MM.1S (cell line): Measurements from ENCODE around the gene ARHGAP33.

ENCODE experiments used
- DNase-seq: peaks from one replicate; pipeline ENCODE4 v3.0.0-alpha.2; 2015
- H2AFZ ChIP-seq: fragments of 300-600 bp; sonication (generic); 2 replicates; pipeline ENCODE4 v1.6.0; 2016; ENCODE audit warnings: antibody characterized with exemption, low read length
- H3F3A ChIP-seq: fragments of 300-600 bp; sonication (generic); 2 replicates; pipeline ENCODE4 v1.6.1; 2016; ENCODE audit warnings: mild to moderate bottlenecking, antibody characterized with exemption, low read length, moderate library complexity, mixed read lengths; ENCODE audit not compliant: insufficient read depth
- H3K27ac ChIP-seq: fragments of 300-600 bp; sonication (generic); 2 replicates; pipeline ENCODE4 v1.5.1; 2016; ENCODE audit warnings: mild to moderate bottlenecking, low read length
- H3K27me3 ChIP-seq: fragments of 300-600 bp; sonication (generic); replicated peaks from 2 replicates; pipeline ENCODE4 v1.6.0; 2016; ENCODE audit warnings: low read length; ENCODE audit not compliant: insufficient read depth
- H3K36me3 ChIP-seq: fragments of 300-600 bp; sonication (generic); replicated peaks from 2 replicates; pipeline ENCODE4 v1.6.1; 2016; ENCODE audit warnings: mild to moderate bottlenecking, low read length, mixed read lengths; ENCODE audit not compliant: insufficient read depth
- H3K4me1 ChIP-seq: fragments of 300-600 bp; sonication (generic); 2 replicates; pipeline ENCODE4 v1.6.1; 2016; ENCODE audit warnings: low read length, mixed read lengths
- H3K4me2 ChIP-seq: fragments of 300-600 bp; sonication (generic); 2 replicates; pipeline ENCODE4 v1.6.0; 2016; ENCODE audit warnings: low read depth, low read length
- H3K4me3 ChIP-seq: fragments of 300-600 bp; sonication (generic); 2 replicates; pipeline ENCODE4 v1.5.1; 2016; ENCODE audit warnings: low read length, mixed read lengths
- H3K79me2 ChIP-seq: fragments of 300-600 bp; sonication (generic); 2 replicates; pipeline ENCODE4 v1.6.1; 2016; ENCODE audit warnings: mixed run types, low read length, mixed read lengths
- H3K9ac ChIP-seq: fragments of 300-600 bp; sonication (generic); 2 replicates; pipeline ENCODE4 v1.6.1; 2016; ENCODE audit warnings: low read length, mixed read lengths
- H3K9me2 ChIP-seq: fragments of 300-600 bp; sonication (generic); replicated peaks from 2 replicates; pipeline ENCODE4 v1.6.1; 2016; ENCODE audit warnings: mild to moderate bottlenecking, low read length, mixed read lengths; ENCODE audit not compliant: insufficient read depth
- H3K9me3 ChIP-seq: fragments of 300-600 bp; sonication (generic); replicated peaks from 2 replicates; pipeline ENCODE4 v1.6.1; 2016; ENCODE audit warnings: mild to moderate bottlenecking, low read length, mixed read lengths; ENCODE audit not compliant: insufficient read depth
- H4K20me1 ChIP-seq: fragments of 300-600 bp; sonication (generic); 2 replicates; pipeline ENCODE4 v1.6.1; 2016; ENCODE audit warnings: mild to moderate bottlenecking, low read length, moderate library complexity, mixed read lengths; ENCODE audit not compliant: insufficient read depth
- EZH2 ChIP-seq: fragments of 300-600 bp; sonication (generic); optimal IDR thresholded peaks from 2 replicates; pipeline ENCODE3; 2017; ENCODE audit warnings: low read depth, mild to moderate bottlenecking, antibody characterized with exemption, low read length, mixed read lengths
- EZH2phosphoT487 ChIP-seq: fragments of 300-600 bp; sonication (generic); IDR thresholded peaks from 2 replicates; pipeline ENCODE4 v1.6.1; 2018; ENCODE audit warnings: antibody characterized with exemption, low read length
- TF ChIP-seq, protein P1 (sequence below): fragments of 300-600 bp; sonication (generic); IDR thresholded peaks from 2 replicates; pipeline ENCODE4 v1.5.1; 2016; ENCODE audit warnings: antibody characterized with exemption, low read length, mixed read lengths

The ARHGAP33 gene

DNA sequence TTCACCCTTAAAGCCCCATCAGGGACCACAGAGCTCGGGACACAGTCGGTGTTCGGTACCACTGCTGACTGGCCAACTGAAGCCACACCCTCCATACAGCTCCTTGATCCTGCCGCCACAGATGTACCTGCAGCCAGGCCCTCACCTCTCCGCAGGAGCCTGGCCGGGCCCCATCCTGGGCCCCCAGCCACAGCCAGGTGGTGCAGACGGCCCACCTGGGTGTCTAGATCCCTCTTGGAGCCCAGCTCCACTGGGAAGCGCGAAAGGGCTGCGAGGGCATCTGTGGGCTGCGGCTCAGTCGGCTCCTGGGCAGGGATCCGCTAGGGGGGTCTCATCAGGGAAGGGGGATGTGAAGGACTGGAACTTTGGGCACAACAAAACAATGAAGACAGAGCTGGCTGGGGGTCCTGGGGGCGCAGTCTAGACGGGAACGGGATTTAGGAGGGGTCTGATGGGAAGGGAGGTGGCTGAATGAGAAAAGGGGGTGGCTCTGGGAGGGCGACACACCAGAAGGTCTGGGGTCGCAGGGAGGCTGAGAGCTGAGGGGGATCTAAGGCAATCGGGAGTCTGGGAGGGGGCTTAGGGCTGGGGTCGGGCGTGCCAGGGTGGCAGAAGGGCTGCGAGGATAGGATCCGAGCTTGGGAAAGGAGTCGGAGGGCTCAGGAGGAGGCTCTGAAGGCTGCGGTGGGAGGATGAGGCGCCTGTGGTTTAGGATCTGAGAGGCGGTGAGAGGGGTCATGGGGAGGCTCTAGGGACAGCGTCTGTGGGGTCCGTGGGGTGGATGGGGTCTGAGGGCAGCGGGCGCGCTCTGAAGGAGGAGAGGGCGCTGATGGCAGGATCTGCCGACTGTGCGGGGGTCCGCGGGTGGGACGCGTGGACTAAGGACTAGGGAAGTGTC, 21.5 kb downstream of the ARHGAP33 start:
- no peak overlapping the region for H3K9ac ChIP-seq
- no peak overlapping the region for H2AFZ ChIP-seq
- no peaks in the 10 kb centered on the region for H3K9me3 ChIP-seq
- H4K20me1 ChIP-seq, result no peaks in the 10 kb centered on the region
- H3K36me3 ChIP-seq, result no peaks in the 10 kb centered on the region
- H3K4me3 ChIP-seq, result no peak overlapping the region
- no peaks in the 10 kb centered on the region for H3K4me1 ChIP-seq
- TF ChIP-seq EZH2 (no peak), EZH2phosphoT487 (no peak)
- TF ChIP-seq, protein P1, sequence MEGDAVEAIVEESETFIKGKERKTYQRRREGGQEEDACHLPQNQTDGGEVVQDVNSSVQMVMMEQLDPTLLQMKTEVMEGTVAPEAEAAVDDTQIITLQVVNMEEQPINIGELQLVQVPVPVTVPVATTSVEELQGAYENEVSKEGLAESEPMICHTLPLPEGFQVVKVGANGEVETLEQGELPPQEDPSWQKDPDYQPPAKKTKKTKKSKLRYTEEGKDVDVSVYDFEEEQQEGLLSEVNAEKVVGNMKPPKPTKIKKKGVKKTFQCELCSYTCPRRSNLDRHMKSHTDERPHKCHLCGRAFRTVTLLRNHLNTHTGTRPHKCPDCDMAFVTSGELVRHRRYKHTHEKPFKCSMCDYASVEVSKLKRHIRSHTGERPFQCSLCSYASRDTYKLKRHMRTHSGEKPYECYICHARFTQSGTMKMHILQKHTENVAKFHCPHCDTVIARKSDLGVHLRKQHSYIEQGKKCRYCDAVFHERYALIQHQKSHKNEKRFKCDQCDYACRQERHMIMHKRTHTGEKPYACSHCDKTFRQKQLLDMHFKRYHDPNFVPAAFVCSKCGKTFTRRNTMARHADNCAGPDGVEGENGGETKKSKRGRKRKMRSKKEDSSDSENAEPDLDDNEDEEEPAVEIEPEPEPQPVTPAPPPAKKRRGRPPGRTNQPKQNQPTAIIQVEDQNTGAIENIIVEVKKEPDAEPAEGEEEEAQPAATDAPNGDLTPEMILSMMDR, result no peak
- no peaks in the 10 kb centered on the region for H3K9me2 ChIP-seq
- H3K79me2 ChIP-seq, result no peaks in the 10 kb centered on the region
- no peak overlapping the region for H3K27ac ChIP-seq
- H3F3A ChIP-seq, result no peaks in the 10 kb centered on the region
- H3K27me3 ChIP-seq, result peaks cover 73% of the 10 kb centered on the region
- H3K4me2 ChIP-seq, result no peak overlapping the region
- no peak for DNase-seq

DNA sequence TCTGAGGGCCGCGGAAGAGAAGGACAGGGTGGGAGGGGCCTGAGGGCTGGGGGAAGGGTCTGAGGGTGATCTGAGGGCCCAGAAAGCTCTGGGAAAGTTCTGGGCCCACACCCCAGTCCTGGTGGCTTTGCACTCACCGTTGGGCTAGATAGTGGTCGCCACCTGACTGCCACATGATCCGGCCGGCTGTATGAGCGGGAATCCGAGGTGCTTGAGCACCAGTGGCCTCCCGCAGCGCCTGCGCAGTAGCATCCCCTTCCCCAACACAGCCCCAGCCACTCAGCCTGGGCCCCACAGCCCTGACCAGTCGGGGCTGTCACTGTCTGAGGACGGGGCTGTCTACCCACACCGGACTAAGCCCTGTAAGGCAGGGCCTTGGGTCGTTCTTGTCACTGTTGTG, 22.3 kb downstream of the ARHGAP33 start:
- Histone ChIP-seq H3K9ac (no peak overlapping the region), H3K27me3 (peaks cover 73% of the 10 kb centered on the region), H3K79me2 (no peaks in the 10 kb centered on the region), H3K9me3 (no peaks in the 10 kb centered on the region), H3K4me1 (no peaks in the 10 kb centered on the region), H3K4me2 (no peak overlapping the region), H3K27ac (no peak overlapping the region), H3K4me3 (no peak overlapping the region), H2AFZ (no peak overlapping the region), H3F3A (no peaks in the 10 kb centered on the region), H3K9me2 (no peaks in the 10 kb centered on the region), H3K36me3 (no peaks in the 10 kb centered on the region), H4K20me1 (no peaks in the 10 kb centered on the region)
- no peak for DNase-seq
- TF ChIP-seq, protein P1, result no peak
- TF ChIP-seq EZH2phosphoT487 (no peak), EZH2 (no peak)

DNA sequence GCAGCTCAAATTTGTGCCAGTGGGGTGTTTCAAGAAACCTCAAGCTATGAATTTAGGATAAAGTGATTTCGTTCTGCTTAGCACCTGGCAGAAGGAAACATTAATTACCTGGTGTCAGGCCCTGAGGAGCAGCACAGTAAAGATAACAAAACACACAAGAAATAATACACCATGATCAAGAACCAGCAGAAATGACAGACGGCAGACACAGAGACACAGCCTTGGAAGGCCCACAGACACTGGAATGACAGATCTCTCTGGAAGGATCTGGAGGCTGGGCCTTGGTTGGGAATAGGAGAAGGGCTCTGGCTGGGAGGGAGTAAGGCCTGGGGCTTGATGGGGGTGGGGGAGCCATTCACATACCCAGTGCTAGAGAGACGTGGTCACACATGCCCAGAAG, 26.5 kb downstream of the ARHGAP33 start:
- H3K4me2 ChIP-seq, result no peak overlapping the region
- no peaks in the 10 kb centered on the region for H3F3A ChIP-seq
- H3K27ac ChIP-seq, result no peak overlapping the region
- H3K9ac ChIP-seq, result no peak overlapping the region
- TF ChIP-seq EZH2 (no peak), EZH2phosphoT487 (no peak)
- TF ChIP-seq, protein P1, result no peak
- H3K9me3 ChIP-seq, result no peaks in the 10 kb centered on the region
- no peak overlapping the region for H3K4me3 ChIP-seq
- H3K4me1 ChIP-seq, result no peaks in the 10 kb centered on the region
- no peaks in the 10 kb centered on the region for H3K36me3 ChIP-seq
- no peak overlapping the region for H2AFZ ChIP-seq
- no peak for DNase-seq
- peaks cover 81% of the 10 kb centered on the region for H3K27me3 ChIP-seq
- no peaks in the 10 kb centered on the region for H3K79me2 ChIP-seq
- H3K9me2 ChIP-seq, result no peaks in the 10 kb centered on the region
- no peaks in the 10 kb centered on the region for H4K20me1 ChIP-seq
